ENCODE data around the gene SLC25A29.
"Not testable (repeated sequence)": the region's sequence is repeated elsewhere in the genome, so short reads cannot be mapped to it uniquely, and the experiment has no call there.

The SLC25A29 gene

DNA sequence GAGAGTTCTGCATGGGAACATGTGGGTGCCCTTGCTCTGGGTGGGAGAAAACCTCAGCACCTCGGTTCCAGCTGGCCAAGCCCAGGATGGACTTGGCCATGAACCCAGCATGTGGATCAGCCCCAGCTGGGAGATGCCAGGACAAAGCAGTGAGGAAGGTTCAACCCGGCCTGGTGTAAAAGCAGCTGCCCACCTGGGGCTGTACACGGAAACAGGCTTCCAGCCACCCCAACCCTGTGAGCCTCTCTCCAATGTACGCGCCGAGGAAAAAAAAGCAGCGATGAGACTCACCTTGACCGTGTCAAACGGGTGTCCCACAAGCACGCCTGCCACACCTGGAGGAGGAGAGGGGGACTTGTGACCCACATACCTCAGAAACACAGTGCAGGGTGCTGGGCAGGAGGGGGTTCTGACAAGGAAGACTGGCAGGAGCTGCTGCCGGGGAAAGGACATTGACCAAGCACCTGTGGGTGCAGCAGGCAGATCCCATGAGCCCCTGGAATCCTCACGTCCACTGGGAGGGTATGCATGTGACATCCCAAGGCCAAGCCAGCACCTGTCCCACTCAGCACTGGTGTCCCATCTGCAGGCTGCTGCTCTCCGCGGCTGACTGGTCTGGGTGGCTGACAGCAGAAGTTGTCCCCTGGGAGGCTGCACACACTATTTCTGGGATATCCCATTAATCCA lies 7.5 kb downstream of the SLC25A29 start:
- DNase-seq (no peak), ATAC-seq (replicated peaks) (no peak)
- no peaks in the 10 kb centered on the region for H3K9me3 Mint-ChIP-seq
- no peak overlapping the region for H3K27ac Mint-ChIP-seq
- no peaks in the 10 kb centered on the region for H3K27me3 Mint-ChIP-seq
- no peak overlapping the region for H3K4me3 Mint-ChIP-seq
- peaks cover 4 to 35% of the 10 kb centered on the region in 2 donors for H3K4me1 Mint-ChIP-seq (ENCODE audit: low read depth in 2 of 2)
- H3K36me3 Mint-ChIP-seq (ENCODE audit: insufficient read depth): peaks cover 26% of the 10 kb centered on the region

DNA sequence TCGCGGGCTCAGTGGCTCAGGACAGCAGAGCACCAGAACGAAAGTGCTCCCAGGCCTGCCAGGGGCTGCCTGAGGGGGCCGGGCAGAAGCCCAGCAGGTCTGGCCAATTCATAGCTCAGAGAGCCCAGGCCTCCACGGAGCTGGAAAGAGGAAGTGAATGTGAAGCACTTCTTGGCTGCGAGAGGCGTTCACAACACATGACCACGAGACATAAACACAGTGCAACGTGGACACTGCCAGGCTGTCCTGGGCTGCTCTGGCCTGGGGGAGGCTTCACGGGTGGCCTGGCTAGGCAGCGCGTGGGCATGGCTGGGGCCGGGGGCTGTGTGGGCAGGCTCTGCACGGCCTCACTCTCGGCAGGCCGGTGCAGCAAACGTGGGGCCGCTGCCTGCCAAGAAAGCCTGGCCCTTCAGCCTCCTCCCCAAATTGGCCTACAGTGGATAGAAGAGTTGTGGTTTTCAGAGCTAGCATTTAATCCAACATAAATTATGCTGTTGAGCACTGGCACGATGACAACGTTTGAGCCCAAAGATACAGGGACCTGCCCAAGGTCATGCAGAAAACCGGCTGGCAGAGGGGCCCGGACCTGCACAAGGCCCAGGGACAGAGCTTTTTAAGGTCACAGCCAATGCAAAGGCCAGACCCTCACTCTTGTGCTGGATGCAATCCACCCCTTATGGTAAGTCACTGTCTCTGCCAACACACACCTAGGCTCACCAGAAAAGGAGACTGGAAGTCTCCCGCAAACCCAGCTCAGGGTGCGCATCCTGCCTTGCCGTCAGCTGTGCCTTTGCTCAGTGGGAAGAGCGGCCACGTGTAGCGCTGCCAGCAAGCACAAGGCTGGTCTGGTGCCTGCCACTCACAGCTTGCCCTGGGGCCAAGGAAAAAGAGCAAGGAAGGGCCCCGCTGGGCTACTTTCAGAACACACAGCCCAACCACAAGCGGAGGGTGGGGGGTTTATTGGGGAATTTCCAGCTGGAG lies 8.6 kb downstream of the SLC25A29 start:
- ATAC-seq (replicated peaks): peak; percentile 50
- Mint-ChIP-seq H3K27ac (peak overlapping the region in 1 of 2 donors; percentile 57), H3K27me3 (no peaks in the 10 kb centered on the region), H3K36me3 (ENCODE audit: insufficient read depth) (peaks cover 22% of the 10 kb centered on the region), H3K4me3 (no peak overlapping the region), H3K4me1 (ENCODE audit: low read depth in 2 of 2) (peaks cover 4 to 26% of the 10 kb centered on the region in 2 donors), H3K9me3 (no peaks in the 10 kb centered on the region)
- DNase-seq: no peak

DNA sequence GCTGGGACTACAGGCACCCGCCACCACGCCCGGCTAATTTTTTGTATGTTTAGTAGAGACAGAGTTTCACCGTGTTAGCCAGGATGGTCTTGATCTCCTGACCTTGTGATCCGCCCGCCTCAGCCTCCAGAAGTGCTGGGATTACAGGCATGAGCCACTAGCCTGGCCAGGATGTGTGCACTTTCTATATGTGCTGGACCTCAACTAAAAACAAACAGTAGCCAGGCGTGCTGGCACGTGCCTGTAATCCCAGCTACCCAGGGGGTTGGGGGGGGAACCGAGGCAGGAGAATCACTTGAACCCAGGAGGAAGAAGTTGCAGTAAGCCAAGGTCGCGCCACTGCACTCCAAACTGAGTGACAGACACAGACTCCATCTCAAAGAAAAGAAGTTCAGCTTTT lies 9.5 kb downstream of the SLC25A29 start:
- peaks cover 1 to 23% of the 10 kb centered on the region in 2 donors for H3K4me1 Mint-ChIP-seq (ENCODE audit: low read depth in 2 of 2)
- ATAC-seq (replicated peaks): not testable (repeated sequence)
- H3K36me3 Mint-ChIP-seq (ENCODE audit: insufficient read depth): peaks cover 22% of the 10 kb centered on the region

GRCh38 chr14:100296106-100296651 lies 10.1 kb downstream of the SLC25A29 start:
- H3K4me1 Mint-ChIP-seq (ENCODE audit: low read depth in 2 of 2): peaks cover 0 to 21% of the 10 kb centered on the region in 2 donors
- peaks cover 17% of the 10 kb centered on the region for H3K36me3 Mint-ChIP-seq (ENCODE audit: insufficient read depth)
- H3K9me3 Mint-ChIP-seq: no peaks in the 10 kb centered on the region
- ATAC-seq (replicated peaks): no peak
- no peak overlapping the region for H3K27ac Mint-ChIP-seq
- H3K4me3 Mint-ChIP-seq: no peak overlapping the region
- DNase-seq: no peak
- no peaks in the 10 kb centered on the region for H3K27me3 Mint-ChIP-seq

More for the DNA sequence above, 9.5 kb downstream of the SLC25A29 start:
- H3K4me3 Mint-ChIP-seq, H3K27me3 Mint-ChIP-seq, H3K9me3 Mint-ChIP-seq, DNase-seq: not testable (repeated sequence)
- H3K27ac Mint-ChIP-seq: peak overlapping the region in 1 of 2 donors; percentile 57

- no peaks in the 10 kb centered on the region for H3K27me3 Mint-ChIP-seq
- H3K9me3 Mint-ChIP-seq: no peaks in the 10 kb centered on the region
- H3K27ac Mint-ChIP-seq: no peak overlapping the region
- DNase-seq (no peak), ATAC-seq (replicated peaks) (no peak)
- H3K36me3 Mint-ChIP-seq (ENCODE audit: insufficient read depth): peaks cover 17% of the 10 kb centered on the region
- H3K4me1 Mint-ChIP-seq (ENCODE audit: low read depth in 2 of 2): peaks cover 0 to 21% of the 10 kb centered on the region in 2 donors
- no peak overlapping the region for H3K4me3 Mint-ChIP-seq
These were observed 10.7 kb downstream of the SLC25A29 start for GRCh38 chr14:100295376-100296105.

- no peaks in the 10 kb centered on the region for H3K9me3 Mint-ChIP-seq
- peaks cover 20% of the 10 kb centered on the region for H3K36me3 Mint-ChIP-seq (ENCODE audit: insufficient read depth)
- ATAC-seq (replicated peaks) (no peak), DNase-seq (no peak)
- peaks cover 0 to 21% of the 10 kb centered on the region in 2 donors for H3K4me1 Mint-ChIP-seq (ENCODE audit: low read depth in 2 of 2)
- H3K27me3 Mint-ChIP-seq: no peaks in the 10 kb centered on the region
- H3K4me3 Mint-ChIP-seq: no peak overlapping the region
- no peak overlapping the region for H3K27ac Mint-ChIP-seq
These were observed 11.3 kb downstream of the SLC25A29 start for GRCh38 chr14:100294963-100295330.

DNA sequence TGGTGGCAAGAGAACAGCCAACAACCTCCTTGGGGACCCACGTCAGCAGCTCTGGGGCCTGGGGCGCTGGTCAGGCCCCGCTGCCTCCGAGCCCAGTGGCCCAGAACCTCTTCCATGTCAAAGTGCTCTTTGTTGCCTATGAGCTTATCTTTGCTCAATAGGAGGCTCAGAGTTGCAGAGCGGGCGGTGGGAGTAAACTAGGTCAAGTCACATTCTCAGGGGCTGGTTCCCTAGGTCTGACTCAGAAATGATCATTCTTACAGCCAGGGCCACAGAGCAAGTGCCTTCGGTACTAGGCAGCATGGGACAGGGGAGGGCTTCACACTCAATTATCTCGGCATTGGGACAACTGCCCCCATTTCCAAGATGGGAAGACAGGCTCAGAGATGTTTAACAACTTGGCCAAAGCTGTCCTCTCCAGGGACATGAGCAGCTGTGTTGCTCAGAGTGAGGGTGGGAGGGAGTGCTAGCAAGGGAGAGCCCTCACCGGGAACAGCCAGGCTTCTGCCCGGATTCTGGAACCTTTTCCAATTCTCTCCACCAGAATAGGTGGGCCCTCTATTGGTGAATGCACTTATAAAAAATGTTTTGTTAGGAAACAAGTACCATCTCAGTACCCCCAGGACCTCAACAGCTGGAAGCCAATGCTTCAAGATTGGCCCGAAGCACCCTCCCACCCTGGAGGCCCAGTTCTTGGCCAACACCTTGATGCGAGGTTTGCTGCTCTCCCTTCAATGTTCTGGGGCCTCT lies 11.9 kb downstream of the SLC25A29 start:
- Mint-ChIP-seq H3K27me3 (no peaks in the 10 kb centered on the region), H3K4me1 (ENCODE audit: low read depth in 2 of 2) (peaks cover 0 to 16% of the 10 kb centered on the region in 2 donors), H3K9me3 (no peaks in the 10 kb centered on the region), H3K36me3 (ENCODE audit: insufficient read depth) (peaks cover 22% of the 10 kb centered on the region), H3K4me3 (no peak overlapping the region), H3K27ac (no peak overlapping the region)
- DNase-seq: no peak
- no peak for ATAC-seq (replicated peaks)

GRCh38 chr14:100293497-100294212 lies 12.6 kb downstream of the SLC25A29 start:
- no peak for ATAC-seq (replicated peaks)
- H3K9me3 Mint-ChIP-seq: no peaks in the 10 kb centered on the region
- H3K36me3 Mint-ChIP-seq (ENCODE audit: insufficient read depth): peaks cover 23% of the 10 kb centered on the region
- no peak overlapping the region for H3K4me3 Mint-ChIP-seq
- H3K27ac Mint-ChIP-seq: no peak overlapping the region
- DNase-seq: no peak
- no peaks in the 10 kb centered on the region for H3K27me3 Mint-ChIP-seq
- H3K4me1 Mint-ChIP-seq (ENCODE audit: low read depth in 2 of 2): peaks cover 0 to 13% of the 10 kb centered on the region in 2 donors

- H3K27me3 Mint-ChIP-seq: no peaks in the 10 kb centered on the region
- ATAC-seq (replicated peaks): no peak
- H3K4me1 Mint-ChIP-seq (ENCODE audit: low read depth in 2 of 2): peaks cover 0 to 10% of the 10 kb centered on the region in 2 donors
- DNase-seq: no peak
- H3K4me3 Mint-ChIP-seq: no peak overlapping the region
- no peaks in the 10 kb centered on the region for H3K9me3 Mint-ChIP-seq
- peaks cover 21% of the 10 kb centered on the region for H3K36me3 Mint-ChIP-seq (ENCODE audit: insufficient read depth)
- no peak overlapping the region for H3K27ac Mint-ChIP-seq
These were observed 13.3 kb downstream of the SLC25A29 start for GRCh38 chr14:100292776-100293461.

GRCh38 chr14:100292301-100292775 lies 13.9 kb downstream of the SLC25A29 start:
- no peak overlapping the region for H3K4me3 Mint-ChIP-seq
- H3K4me1 Mint-ChIP-seq (ENCODE audit: low read depth in 2 of 2): peaks cover 0 to 5% of the 10 kb centered on the region in 2 donors
- DNase-seq: no peak
- no peaks in the 10 kb centered on the region for H3K9me3 Mint-ChIP-seq
- no peaks in the 10 kb centered on the region for H3K27me3 Mint-ChIP-seq
- no peak overlapping the region for H3K27ac Mint-ChIP-seq
- H3K36me3 Mint-ChIP-seq (ENCODE audit: insufficient read depth): peaks cover 18% of the 10 kb centered on the region
- ATAC-seq (replicated peaks): no peak

DNA sequence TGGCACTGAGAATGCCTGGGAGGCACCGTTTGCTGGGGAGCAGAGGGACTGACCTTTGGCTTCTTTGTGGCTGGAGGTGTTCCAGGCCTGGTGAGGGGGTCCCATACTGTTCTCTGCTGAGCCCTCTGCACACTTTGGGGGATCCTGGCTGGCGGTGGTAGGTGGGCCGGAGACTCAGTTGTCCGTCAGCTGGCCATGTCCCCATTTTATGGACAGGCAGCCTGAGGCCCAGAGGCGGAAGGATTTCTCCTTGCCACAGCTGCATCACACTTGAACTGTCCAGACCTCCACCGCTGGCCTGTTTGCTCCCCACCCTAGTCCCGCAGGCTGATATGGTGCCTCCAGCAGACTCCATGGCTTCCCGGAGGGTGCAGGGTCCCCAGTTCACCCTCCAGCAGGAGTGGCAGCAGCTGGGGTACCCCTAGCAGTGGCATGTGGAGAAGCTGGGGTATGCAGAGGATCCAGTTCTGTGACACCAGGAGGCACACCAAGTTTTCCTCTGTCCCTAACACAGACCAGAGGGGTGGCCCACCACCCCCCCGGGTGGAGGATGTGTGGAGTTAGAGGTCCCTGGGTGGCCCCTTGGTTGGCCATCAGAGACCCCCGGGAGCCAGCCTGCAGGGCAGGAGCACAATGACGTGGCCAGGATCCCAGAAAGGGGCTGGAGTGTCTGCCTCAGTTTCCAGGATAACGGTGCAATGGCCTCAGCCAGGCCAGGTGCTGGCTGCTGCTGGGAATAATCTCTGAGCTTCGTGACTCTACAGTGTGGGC lies 14.8 kb downstream of the SLC25A29 start:
- Mint-ChIP-seq H3K36me3 (ENCODE audit: insufficient read depth) (peaks cover 15% of the 10 kb centered on the region), H3K4me3 (no peak overlapping the region), H3K9me3 (no peaks in the 10 kb centered on the region), H3K27ac (peak overlapping the region in 1 of 2 donors; percentile 86), H3K27me3 (no peaks in the 10 kb centered on the region), H3K4me1 (ENCODE audit: low read depth in 2 of 2) (no peaks in the 10 kb centered on the region)
- ATAC-seq (replicated peaks) (no peak), DNase-seq (no peak)

Measured in effector memory CD8-positive, alpha-beta T cell (primary cell).